Spleen (tissue), 11 donors: ENCODE data around the gene UTRN. TPM values are rescaled to one million over a fixed set of nuclear protein-coding genes. Genes with fewer than 3 reads are reported as not detected.
A peak's percentile ranks its signal among the peaks of the same experiment; 100 is the strongest.

Experiments
- DNase-seq: peaks from one replicate; pipeline ENCODE4 v3.0.0-alpha.2; 2020
- H3K27ac ChIP-seq, 8 donors: fragments of 200-600 bp; sonication (generic) in 7 of 8; 1 replicate in 4 of 8; 2 replicates in 4 of 8; pipeline versions ENCODE4 v1.5.0 to v1.8.0; 2016 to 2021; ENCODE audit warnings: inconsistent platforms in 4 of 8, mild to moderate bottlenecking in 4 of 8, moderate library complexity in 1 of 8
- H3K27me3 ChIP-seq, 7 donors: fragments of 200-600 bp; sonication (generic) in 6 of 7; replicated peaks in 1 of 7; 1 replicate in 4 of 7; 2 replicates in 3 of 7; pipeline versions ENCODE4 v1.5.0 to v1.8.0; 2016 to 2021; ENCODE audit warnings: inconsistent platforms in 3 of 7, mild to moderate bottlenecking in 1 of 7
- H3K36me3 ChIP-seq, 6 donors: fragments of 200-600 bp; sonication (generic) in 5 of 6; 1 replicate in 4 of 6; 2 replicates in 2 of 6; pipeline versions ENCODE4 v1.5.0 to v1.8.0; 2016 to 2021; ENCODE audit warnings: inconsistent platforms in 2 of 6
- H3K4me1 ChIP-seq, 6 donors: fragments of 200-600 bp; sonication (generic) in 5 of 6; 1 replicate in 3 of 6; 2 replicates in 3 of 6; pipeline versions ENCODE4 v1.5.0 to v1.8.0; 2016 to 2021; ENCODE audit warnings: inconsistent platforms in 3 of 6
- H3K4me3 ChIP-seq, 8 donors: fragments of 200-600 bp; sonication (generic) in 7 of 8; 1 replicate in 4 of 8; 2 replicates in 4 of 8; pipeline versions ENCODE4 v1.5.0 to v1.8.0; 2016 to 2021; ENCODE audit warnings: inconsistent platforms in 4 of 8, mild to moderate bottlenecking in 4 of 8, moderate library complexity in 2 of 8
- H3K9me3 ChIP-seq, 8 donors: fragments of 200-600 bp; sonication (generic) in 7 of 8; 1 replicate in 4 of 8; 2 replicates in 4 of 8; pipeline versions ENCODE4 v1.5.0 to v1.8.0; 2016 to 2021; ENCODE audit warnings: inconsistent platforms in 4 of 8
- CTCF ChIP-seq, 11 experiments: fragments of 200-600 bp in 7 of 11; fragments of 450-650 bp in 4 of 11; sonication (generic) in 4 of 11; IDR thresholded peaks in 8 of 11; conservative IDR thresholded peaks in 3 of 11; 1 replicate in 7 of 11; 2 replicates in 4 of 11; pipeline versions ENCODE4 v1.4.0 to v1.8.0; 2016 to 2021; ENCODE audit warnings: antibody characterized with exemption in 11 of 11, inconsistent platforms in 4 of 11, mild to moderate bottlenecking in 1 of 11
- POLR2A ChIP-seq, 3 donors: fragments of 450-650 bp; IDR thresholded peaks; one replicate each; pipeline ENCODE4 v1.5.1; 2017; ENCODE audit warnings: antibody characterized with exemption in 3 of 3, mild to moderate bottlenecking in 1 of 3
- POLR2AphosphoS5 ChIP-seq, 3 donors: sonication (generic); formaldehyde crosslinking; IDR thresholded peaks; one replicate each; pipeline ENCODE4 v1.5.1; 2017; ENCODE audit warnings: antibody characterized with exemption in 3 of 3
- WGBS, 5 donors: extraction: QIAGEN DNeasy Blood & Tissue Kit in 3 of 5; methylation state at CpG; one replicate each; pipeline versions ENCODE4 v1.1.5 to v1.1.7; 2013 to 2018; 5-methylcytosine and 5-hydroxymethylcytosine counted together
- intact Hi-C: fragments of 100-400 bp; cut with DNase I; formaldehyde crosslinking; loops from one replicate; pipeline ENCODE4 v1.15.0; 2023; ENCODE audit warnings: low total_unique reads
- polyA plus RNA-seq, 3 donors: library from polyadenylated mRNA; stranded (reverse); fragments of 200-250 nt; gene quantifications; one replicate each; pipeline ENCODE4 v1.2.1, GENCODE V29; 2013
- total RNA-seq, 7 donors: library from RNA; depleted of rRNA in 3 of 7; stranded (reverse); fragments of >200 nt in 3 of 7; fragmentation: NEBNext Ultra II Directional in 4 of 7; extraction: Animal tissue kit (Norgen Biotek cat#: 25700) in 4 of 7; gene quantifications; one replicate each; pipeline versions ENCODE4 v1.1.0 to v1.2.1, GENCODE V29; 2016 to 2021
- donor health status: healthy with polysubstance abuse.
- donor health status: DM: no; HTN: no; CAD: no; lungs with moderate emphysema.
- donor health status: DM: no; HTN: no; CAD: no.
- donor health status: Bipolar disorder and iron deficiency.
- donor health status: healthy.
- donor health status: DM: no; HTN: no; CAD: no.
- donor health status: DM: yes; HTN: yes; CAD: no.

The UTRN gene
- total and polyA plus RNA-seq, 10 donors = 15.4 to 539 (median 364) TPM

DNA sequence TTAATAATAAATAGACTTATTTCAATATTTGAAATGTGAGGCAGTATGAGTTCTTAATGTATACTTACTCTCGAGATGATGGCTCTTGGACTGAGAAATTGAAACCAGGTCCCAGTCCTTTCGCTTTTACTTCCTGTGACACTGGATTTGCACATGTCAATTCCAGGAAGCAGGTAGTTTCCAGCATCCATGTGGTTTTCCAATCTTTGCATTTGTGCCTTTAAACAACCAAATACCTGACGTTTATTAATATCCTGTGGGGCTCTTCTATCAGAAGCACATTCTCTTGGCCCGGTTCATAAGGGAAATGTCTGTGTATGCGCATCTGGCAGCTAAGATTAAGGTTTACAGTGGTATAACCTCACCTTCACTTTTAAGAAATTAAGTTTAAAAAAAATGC is 13.1 kb downstream of the UTRN start:
- peak overlapping the region in 6 of 8 donors; percentile 12 to 50 (median 20) for H3K27ac ChIP-seq
- no peak for TF ChIP-seq POLR2A (IDR thresholded peaks at IDR 0.05)
- 52 to 64% (median 62%) methylated on average over 5 of the region's 5 CpGs for WGBS, 5 donors
- H3K36me3 ChIP-seq = peaks cover 0 to 28% (median 2%) of the 10 kb centered on the region in 6 donors
- no peak for DNase-seq
- no peaks in the 10 kb centered on the region for H3K9me3 ChIP-seq
- H3K4me1 ChIP-seq = peaks cover 0 to 31% (median 9%) of the 10 kb centered on the region in 6 donors
- peak overlapping the region in 1 of 8 donors; percentile 8 for H3K4me3 ChIP-seq
- intact Hi-C loops = no loop called here
- H3K27me3 ChIP-seq = no peaks in the 10 kb centered on the region

- Histone ChIP-seq H3K36me3 (peaks cover 0 to 28% (median 2%) of the 10 kb centered on the region in 6 donors), H3K4me3 (no peak overlapping the region), H3K27me3 (no peaks in the 10 kb centered on the region), H3K4me1 (peaks cover 0 to 39% (median 11%) of the 10 kb centered on the region in 6 donors), H3K9me3 (no peaks in the 10 kb centered on the region), H3K27ac (no peak overlapping the region)
- TF ChIP-seq POLR2AphosphoS5 (IDR thresholded peaks at IDR 0.05) = no peak
- TF ChIP-seq CTCF (IDR thresholded peaks at IDR 0.05 in 8 of 11, conservative IDR thresholded peaks at IDR 0.05 in 3 of 11) = no peak
- TF ChIP-seq POLR2A (IDR thresholded peaks at IDR 0.05) = no peak
- no peak for DNase-seq
- intact Hi-C loops = no loop called here
- WGBS, 5 donors = 80 to 93% (median 90%) methylated on average over 1 of the region's 1 CpG
These were observed 13.8 kb downstream of the UTRN start for GRCh38 chr6:144298916-144299315.

DNA sequence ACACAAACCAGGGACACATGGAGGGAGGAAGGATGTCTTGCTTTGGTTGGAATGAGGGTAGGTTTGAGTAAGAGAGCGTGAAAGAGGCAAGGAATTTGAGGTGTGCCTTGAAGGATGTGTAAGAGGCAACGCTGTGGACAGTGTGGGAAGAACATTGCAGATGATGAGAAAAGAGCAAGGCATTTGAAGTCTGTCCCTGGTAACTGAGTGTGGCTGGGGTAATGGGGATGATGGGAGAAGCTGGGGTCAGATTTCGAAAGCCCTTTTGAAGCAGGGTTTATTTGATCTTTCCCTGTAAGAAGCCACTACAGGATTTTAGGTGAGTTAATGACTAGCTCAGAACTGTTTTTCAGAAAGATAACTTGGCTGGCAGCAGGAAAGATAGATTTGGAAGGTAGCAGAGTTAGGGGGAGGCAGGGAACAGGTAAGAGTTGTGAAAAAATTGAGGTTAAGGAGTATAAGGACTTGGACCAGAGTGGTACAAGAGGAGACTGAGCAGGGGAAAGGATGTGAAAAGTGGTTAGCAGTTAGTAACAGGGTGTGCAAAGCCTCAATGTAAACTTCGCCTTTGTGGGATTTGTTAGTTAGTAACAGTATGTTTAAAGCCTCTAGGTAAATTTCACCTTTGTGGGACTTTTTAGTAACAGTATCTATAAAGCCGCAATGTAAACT is 17.7 kb downstream of the UTRN start:
- intact Hi-C loops = no loop called here
- no peak for TF ChIP-seq POLR2A (IDR thresholded peaks at IDR 0.05)
- no peak for TF ChIP-seq POLR2AphosphoS5 (IDR thresholded peaks at IDR 0.05)
- no peak for TF ChIP-seq CTCF (IDR thresholded peaks at IDR 0.05 in 8 of 11, conservative IDR thresholded peaks at IDR 0.05 in 3 of 11)
- no peak for DNase-seq
- WGBS, 5 donors = 89 to 94% (median 92%) methylated on average over 5 of the region's 5 CpGs
- peaks cover 0 to 11% (median 0%) of the 10 kb centered on the region in 6 donors for H3K36me3 ChIP-seq
- peaks cover 0 to 64% (median 31%) of the 10 kb centered on the region in 6 donors for H3K4me1 ChIP-seq
- no peak overlapping the region for H3K4me3 ChIP-seq
- H3K27ac ChIP-seq = no peak overlapping the region
- H3K9me3 ChIP-seq = no peaks in the 10 kb centered on the region
- H3K27me3 ChIP-seq = no peaks in the 10 kb centered on the region

GRCh38 chr6:144304223-144304848 is 19.2 kb downstream of the UTRN start:
- intact Hi-C loops = no loop called here
- WGBS, 5 donors = 77 to 93% (median 92%) methylated on average over 4 of the region's 4 CpGs
- H3K27ac ChIP-seq = no peak overlapping the region
- no peak overlapping the region for H3K4me3 ChIP-seq
- no peak for DNase-seq
- no peaks in the 10 kb centered on the region for H3K9me3 ChIP-seq
- peaks cover 0 to 62% (median 27%) of the 10 kb centered on the region in 6 donors for H3K4me1 ChIP-seq
- no peaks in the 10 kb centered on the region for H3K27me3 ChIP-seq
- H3K36me3 ChIP-seq = peaks cover 0 to 25% (median 2%) of the 10 kb centered on the region in 6 donors
- no peak for TF ChIP-seq POLR2AphosphoS5 (IDR thresholded peaks at IDR 0.05)
- TF ChIP-seq CTCF (IDR thresholded peaks at IDR 0.05 in 8 of 11, conservative IDR thresholded peaks at IDR 0.05 in 3 of 11) = no peak
